ENCODE measurements around the gene ELP2.
"Not testable (repeated sequence)": the region's sequence is repeated elsewhere in the genome, so short reads cannot be mapped to it uniquely, and the experiment has no call there.

The ELP2 gene

DNA sequence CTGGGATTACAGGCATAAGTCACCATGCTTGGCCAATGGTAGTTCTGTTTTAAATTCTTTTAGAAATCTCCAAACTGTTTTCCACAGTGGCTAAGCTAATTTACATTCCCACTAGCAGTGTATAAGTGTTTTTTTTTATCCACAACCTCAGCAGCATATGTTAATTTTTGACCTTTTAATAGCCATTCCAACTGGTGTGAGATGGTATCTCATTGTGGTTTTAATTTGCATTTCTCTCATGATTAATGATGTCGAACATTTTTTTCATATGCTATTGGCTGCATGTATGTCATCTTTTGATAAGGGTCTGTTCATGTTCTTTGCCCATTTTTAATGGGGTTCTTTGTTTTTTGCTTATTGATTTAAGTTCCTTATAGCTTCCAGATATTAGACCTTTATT lies 77.6 kb downstream of the ELP2 start:
- no peak overlapping the region for H3K27ac ChIP-seq (ENCODE audit: low read depth in 2 of 2, low read length in 2 of 2)
- no peaks in the 10 kb centered on the region for H3K36me3 ChIP-seq (ENCODE audit: control insufficient read depth in 2 of 2, insufficient read depth in 2 of 2, low read length in 2 of 2)
- no peak overlapping the region for H3K9ac ChIP-seq (ENCODE audit: low read depth in 1 of 2, low read length in 2 of 2)
- no peaks in the 10 kb centered on the region for H3K27me3 ChIP-seq (ENCODE audit: control insufficient read depth in 2 of 2, insufficient read depth in 2 of 2, low read length in 2 of 2)
- no peak overlapping the region for H3K4me3 ChIP-seq (ENCODE audit: low read length in 2 of 2)
- H3K9me3 ChIP-seq (ENCODE audit: control insufficient read depth in 2 of 2, low read length in 2 of 2): no peaks in the 10 kb centered on the region
- no peaks in the 10 kb centered on the region for H3K4me1 ChIP-seq (ENCODE audit: control insufficient read depth in 2 of 2, insufficient read depth in 2 of 2, low read length in 2 of 2)

GRCh38 chr18:36207969-36208368 lies 78.3 kb downstream of the ELP2 start:
- H3K36me3 ChIP-seq (ENCODE audit: control insufficient read depth in 2 of 2, insufficient read depth in 2 of 2, low read length in 2 of 2): not testable (repeated sequence)

DNA sequence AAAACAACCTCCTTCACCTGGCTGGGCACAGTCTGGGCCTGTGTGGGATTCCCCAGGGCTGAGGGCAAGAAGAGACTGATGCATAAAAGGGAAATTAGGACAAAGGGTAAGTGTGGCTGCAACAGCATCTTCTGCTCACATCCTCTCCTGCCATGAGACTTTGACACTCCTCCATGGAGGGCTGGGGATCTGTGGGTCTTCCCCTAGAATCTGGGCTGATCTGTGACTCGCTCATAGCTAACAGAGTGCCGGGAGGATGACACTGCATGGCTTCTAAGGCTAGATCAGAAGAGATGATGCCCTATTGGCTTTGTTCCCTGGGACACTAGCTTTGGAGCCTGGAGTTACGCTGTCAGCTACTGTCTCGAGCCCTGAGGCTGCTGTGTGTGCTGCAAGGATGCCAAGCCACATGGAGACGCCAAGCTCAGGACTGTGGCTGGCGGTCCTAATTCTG lies 81.9 kb downstream of the ELP2 start:
- Histone ChIP-seq H3K27ac (ENCODE audit: low read depth in 2 of 2, low read length in 2 of 2) (no peak overlapping the region), H3K4me1 (ENCODE audit: control insufficient read depth in 2 of 2, insufficient read depth in 2 of 2, low read length in 2 of 2) (no peaks in the 10 kb centered on the region), H3K9ac (ENCODE audit: low read depth in 1 of 2, low read length in 2 of 2) (no peak overlapping the region), H3K9me3 (ENCODE audit: control insufficient read depth in 2 of 2, low read length in 2 of 2) (no peaks in the 10 kb centered on the region), H3K36me3 (ENCODE audit: control insufficient read depth in 2 of 2, insufficient read depth in 2 of 2, low read length in 2 of 2) (no peaks in the 10 kb centered on the region), H3K27me3 (ENCODE audit: control insufficient read depth in 2 of 2, insufficient read depth in 2 of 2, low read length in 2 of 2) (no peaks in the 10 kb centered on the region), H3K4me3 (ENCODE audit: low read length in 2 of 2) (no peak overlapping the region)

More at GRCh38 chr18:36207969-36208368, 78.3 kb downstream of the ELP2 start:
- not testable (repeated sequence) for H3K9me3 ChIP-seq (ENCODE audit: control insufficient read depth in 2 of 2, low read length in 2 of 2); H3K4me3 ChIP-seq (ENCODE audit: low read length in 2 of 2); H3K27me3 ChIP-seq (ENCODE audit: control insufficient read depth in 2 of 2, insufficient read depth in 2 of 2, low read length in 2 of 2); H3K27ac ChIP-seq (ENCODE audit: low read depth in 2 of 2, low read length in 2 of 2); H3K9ac ChIP-seq (ENCODE audit: low read depth in 1 of 2, low read length in 2 of 2); H3K4me1 ChIP-seq (ENCODE audit: control insufficient read depth in 2 of 2, insufficient read depth in 2 of 2, low read length in 2 of 2)

GRCh38 chr18:36212301-36213171 lies 82.8 kb downstream of the ELP2 start:
- no peaks in the 10 kb centered on the region for H3K4me1 ChIP-seq (ENCODE audit: control insufficient read depth in 2 of 2, insufficient read depth in 2 of 2, low read length in 2 of 2)
- H3K27ac ChIP-seq (ENCODE audit: low read depth in 2 of 2, low read length in 2 of 2): no peak overlapping the region
- H3K9me3 ChIP-seq (ENCODE audit: control insufficient read depth in 2 of 2, low read length in 2 of 2): no peaks in the 10 kb centered on the region
- H3K36me3 ChIP-seq (ENCODE audit: control insufficient read depth in 2 of 2, insufficient read depth in 2 of 2, low read length in 2 of 2): no peaks in the 10 kb centered on the region
- H3K4me3 ChIP-seq (ENCODE audit: low read length in 2 of 2): no peak overlapping the region
- no peak overlapping the region for H3K9ac ChIP-seq (ENCODE audit: low read depth in 1 of 2, low read length in 2 of 2)
- H3K27me3 ChIP-seq (ENCODE audit: control insufficient read depth in 2 of 2, insufficient read depth in 2 of 2, low read length in 2 of 2): no peaks in the 10 kb centered on the region

DNA sequence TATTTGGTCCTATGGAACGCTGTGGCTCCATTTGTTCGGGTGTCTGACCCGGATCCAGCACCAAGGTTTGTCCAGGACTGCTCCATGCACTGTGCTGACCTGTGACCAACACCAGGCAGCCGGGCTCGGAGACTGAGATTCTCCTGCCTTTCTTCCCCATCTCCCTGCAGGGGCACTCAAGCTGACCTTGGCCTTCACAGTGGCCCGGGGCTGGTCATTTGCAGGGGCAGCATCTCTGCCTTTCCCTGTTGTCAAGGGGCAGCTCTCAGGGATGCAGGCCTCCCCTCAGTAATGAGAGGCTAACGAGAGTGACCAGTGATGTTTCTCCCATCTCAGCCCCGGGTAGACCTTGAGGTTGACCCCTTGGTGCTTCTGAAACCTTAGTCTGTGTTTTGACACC lies 85.1 kb downstream of the ELP2 start:
- Histone ChIP-seq H3K4me1 (ENCODE audit: control insufficient read depth in 2 of 2, insufficient read depth in 2 of 2, low read length in 2 of 2) (no peaks in the 10 kb centered on the region), H3K9me3 (ENCODE audit: control insufficient read depth in 2 of 2, low read length in 2 of 2) (no peaks in the 10 kb centered on the region), H3K4me3 (ENCODE audit: low read length in 2 of 2) (no peak overlapping the region), H3K27me3 (ENCODE audit: control insufficient read depth in 2 of 2, insufficient read depth in 2 of 2, low read length in 2 of 2) (no peaks in the 10 kb centered on the region), H3K27ac (ENCODE audit: low read depth in 2 of 2, low read length in 2 of 2) (no peak overlapping the region), H3K9ac (ENCODE audit: low read depth in 1 of 2, low read length in 2 of 2) (no peak overlapping the region), H3K36me3 (ENCODE audit: control insufficient read depth in 2 of 2, insufficient read depth in 2 of 2, low read length in 2 of 2) (no peaks in the 10 kb centered on the region)

GRCh38 chr18:36215577-36215976 lies 85.9 kb downstream of the ELP2 start:
- Histone ChIP-seq H3K9me3 (ENCODE audit: control insufficient read depth in 2 of 2, low read length in 2 of 2) (no peaks in the 10 kb centered on the region), H3K27me3 (ENCODE audit: control insufficient read depth in 2 of 2, insufficient read depth in 2 of 2, low read length in 2 of 2) (no peaks in the 10 kb centered on the region), H3K4me3 (ENCODE audit: low read length in 2 of 2) (no peak overlapping the region), H3K36me3 (ENCODE audit: control insufficient read depth in 2 of 2, insufficient read depth in 2 of 2, low read length in 2 of 2) (no peaks in the 10 kb centered on the region), H3K27ac (ENCODE audit: low read depth in 2 of 2, low read length in 2 of 2) (no peak overlapping the region), H3K4me1 (ENCODE audit: control insufficient read depth in 2 of 2, insufficient read depth in 2 of 2, low read length in 2 of 2) (no peaks in the 10 kb centered on the region), H3K9ac (ENCODE audit: low read depth in 1 of 2, low read length in 2 of 2) (no peak overlapping the region)

GRCh38 chr18:36217348-36217747 lies 87.6 kb downstream of the ELP2 start:
- Histone ChIP-seq H3K9ac (ENCODE audit: low read depth in 1 of 2, low read length in 2 of 2) (no peak overlapping the region), H3K4me3 (ENCODE audit: low read length in 2 of 2) (no peak overlapping the region), H3K36me3 (ENCODE audit: control insufficient read depth in 2 of 2, insufficient read depth in 2 of 2, low read length in 2 of 2) (no peaks in the 10 kb centered on the region), H3K27ac (ENCODE audit: low read depth in 2 of 2, low read length in 2 of 2) (no peak overlapping the region), H3K9me3 (ENCODE audit: control insufficient read depth in 2 of 2, low read length in 2 of 2) (no peaks in the 10 kb centered on the region), H3K27me3 (ENCODE audit: control insufficient read depth in 2 of 2, insufficient read depth in 2 of 2, low read length in 2 of 2) (no peaks in the 10 kb centered on the region), H3K4me1 (ENCODE audit: control insufficient read depth in 2 of 2, insufficient read depth in 2 of 2, low read length in 2 of 2) (no peaks in the 10 kb centered on the region)

GRCh38 chr18:36229188-36229587 lies 99.5 kb downstream of the ELP2 start:
- no peaks in the 10 kb centered on the region for H3K4me1 ChIP-seq (ENCODE audit: control insufficient read depth in 2 of 2, insufficient read depth in 2 of 2, low read length in 2 of 2)
- no peak overlapping the region for H3K27ac ChIP-seq (ENCODE audit: low read depth in 2 of 2, low read length in 2 of 2)
- no peaks in the 10 kb centered on the region for H3K36me3 ChIP-seq (ENCODE audit: control insufficient read depth in 2 of 2, insufficient read depth in 2 of 2, low read length in 2 of 2)
- H3K9ac ChIP-seq (ENCODE audit: low read depth in 1 of 2, low read length in 2 of 2): no peak overlapping the region
- H3K4me3 ChIP-seq (ENCODE audit: low read length in 2 of 2): no peak overlapping the region
- no peaks in the 10 kb centered on the region for H3K27me3 ChIP-seq (ENCODE audit: control insufficient read depth in 2 of 2, insufficient read depth in 2 of 2, low read length in 2 of 2)
- H3K9me3 ChIP-seq (ENCODE audit: control insufficient read depth in 2 of 2, low read length in 2 of 2): peaks cover 0 to 3% of the 10 kb centered on the region in 2 donors
